GM18519 (cell line): ENCODE data around the gene IGFBPL1.

Experiments
- ATAC-seq: cut with Tn5 transposase; IDR thresholded peaks from one replicate; pipeline ENCODE4 v1.9.1; 2021; ENCODE audit warnings: mild to moderate bottlenecking, moderate library complexity; ENCODE audit not compliant: unreplicated experiment, low FRiP score

IGFBPL1 gene

DNA sequence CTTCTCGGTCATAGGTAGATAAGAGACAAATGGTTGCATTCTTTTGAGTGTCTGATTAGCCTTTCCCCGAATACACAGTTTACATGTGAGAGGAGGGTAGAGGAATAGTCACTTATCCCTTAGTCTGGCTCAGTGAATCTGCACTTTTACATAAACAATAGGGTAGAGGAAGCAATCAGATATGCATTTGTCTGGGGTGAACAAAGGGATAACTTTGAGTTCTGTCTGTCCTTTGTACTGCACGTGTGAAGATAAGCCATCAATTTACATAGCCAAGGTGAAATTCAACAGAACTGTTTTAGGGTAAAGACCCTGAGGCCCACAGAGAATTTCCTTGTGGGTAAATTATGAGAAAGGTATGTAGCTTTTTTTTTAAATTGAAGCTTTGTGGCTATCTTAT, 10.1 kb upstream of the IGFBPL1 start:
- no peak for ATAC-seq

GRCh38 chr9:38432922-38433510, 8.8 kb upstream of the IGFBPL1 start:
- no peak for ATAC-seq

GRCh38 chr9:38431116-38431515, 6.9 kb upstream of the IGFBPL1 start:
- no peak for ATAC-seq

GRCh38 chr9:38428062-38428461, 3.8 kb upstream of the IGFBPL1 start:
- ATAC-seq = no peak

DNA sequence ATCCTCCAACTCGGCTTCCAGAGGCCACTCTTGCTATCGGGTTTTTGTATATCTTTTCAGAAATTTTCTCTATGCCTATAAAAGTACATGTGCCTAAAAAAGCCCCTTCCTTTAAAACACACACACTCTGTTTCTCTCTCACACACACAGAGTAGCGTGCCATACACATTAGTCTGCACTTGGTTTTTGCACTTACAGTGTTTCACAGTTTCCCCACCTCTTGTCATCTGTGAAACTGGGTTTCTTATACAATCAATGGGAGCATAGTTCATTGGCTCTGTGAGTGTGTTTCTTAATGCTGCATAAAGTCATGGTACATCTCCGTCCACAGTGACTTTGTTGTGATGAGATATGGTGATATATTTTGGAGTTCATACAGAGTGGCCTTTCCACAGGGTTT, 664 bp upstream of the IGFBPL1 start:
- no peak for ATAC-seq

GRCh38 chr9:38423273-38423972, 831 bp downstream of the IGFBPL1 start:
- no peak for ATAC-seq

DNA sequence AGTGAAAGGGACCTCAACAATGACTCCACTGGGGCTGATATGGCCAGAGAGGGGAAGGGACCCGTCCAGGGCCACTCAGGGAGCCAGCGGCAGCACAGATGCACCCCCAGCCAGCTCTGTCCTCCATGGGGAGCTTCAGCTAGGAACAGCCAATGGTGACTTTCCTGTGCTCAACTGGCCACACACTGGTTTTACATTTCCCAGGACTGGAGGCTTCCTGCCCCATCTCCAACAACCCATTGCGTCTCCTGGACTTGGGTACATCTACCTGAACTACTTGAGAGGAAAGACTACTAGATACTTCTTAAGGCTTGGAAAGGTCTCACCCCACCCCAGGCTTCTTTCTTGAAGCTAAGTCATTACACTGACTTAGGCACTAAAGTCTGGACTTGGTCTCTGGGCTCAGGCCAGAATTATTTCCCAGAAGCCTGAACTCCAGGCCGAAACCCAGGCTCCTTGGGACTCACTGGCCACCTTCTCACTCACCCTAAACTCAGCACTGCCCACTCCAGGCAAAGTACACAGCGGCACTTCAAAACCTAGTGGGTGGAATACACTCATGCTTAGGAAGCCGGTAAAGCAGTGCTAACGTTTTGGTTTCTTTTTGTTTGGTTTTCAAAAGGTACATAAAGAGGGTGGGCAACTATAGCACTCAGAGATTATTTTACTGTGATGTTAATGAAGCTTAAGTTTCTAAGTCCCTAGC, 1.5 kb downstream of the IGFBPL1 start:
- no peak for ATAC-seq

- ATAC-seq = no peak
Measured at GRCh38 chr9:38421498-38422211, 2.6 kb downstream of the IGFBPL1 start.

GRCh38 chr9:38419181-38419580, 5.1 kb downstream of the IGFBPL1 start:
- ATAC-seq = no peak

DNA sequence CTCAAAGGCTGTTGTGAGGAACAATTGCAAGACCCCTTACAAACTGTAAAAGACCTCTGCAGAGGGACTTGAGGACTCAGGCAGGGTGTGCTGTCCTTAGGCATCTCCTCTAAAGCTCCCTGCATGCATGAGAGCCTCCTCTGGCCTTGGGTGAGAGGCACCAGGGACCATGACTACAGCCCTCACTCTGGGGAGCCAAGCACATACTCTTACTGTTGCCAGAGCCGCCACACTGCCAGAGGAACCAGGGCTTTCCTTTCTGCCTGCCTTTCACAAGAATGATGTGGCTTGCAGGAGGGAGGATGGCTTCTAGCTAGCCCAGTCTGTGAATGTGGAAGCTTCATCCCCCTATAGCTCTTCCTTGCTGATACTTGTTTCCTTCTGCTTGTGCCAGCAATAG, 5.9 kb downstream of the IGFBPL1 start:
- ATAC-seq = no peak

GRCh38 chr9:38417003-38417945, 7.0 kb downstream of the IGFBPL1 start:
- no peak for ATAC-seq

DNA sequence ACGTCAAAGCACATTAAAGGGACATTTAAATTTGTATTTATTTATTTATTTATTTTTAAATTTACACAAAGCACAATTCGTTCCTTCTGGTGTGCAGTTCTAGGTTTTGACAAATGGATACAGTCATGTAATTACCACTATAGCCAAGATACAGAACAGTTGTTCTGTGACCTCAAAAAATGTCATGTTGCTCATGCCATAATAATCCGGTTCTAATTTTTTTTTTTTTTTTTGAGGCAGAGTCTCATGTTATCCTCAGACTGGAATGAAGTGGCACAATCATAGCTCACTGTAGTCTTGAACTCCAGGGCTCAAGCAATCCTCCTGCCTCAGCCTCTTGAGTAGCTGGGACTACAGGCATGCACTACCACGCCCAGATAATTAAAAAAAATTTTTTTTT, 7.8 kb downstream of the IGFBPL1 start:
- no peak for ATAC-seq

GRCh38 chr9:38415856-38416255, 8.4 kb downstream of the IGFBPL1 start:
- ATAC-seq = no peak

- ATAC-seq = no peak
Measured at GRCh38 chr9:38414040-38414723, 10.1 kb downstream of the IGFBPL1 start.

GRCh38 chr9:38413283-38413682, 11.0 kb downstream of the IGFBPL1 start:
- no peak for ATAC-seq

- no peak for ATAC-seq
Measured at GRCh38 chr9:38412751-38413150, 11.5 kb downstream of the IGFBPL1 start.

DNA sequence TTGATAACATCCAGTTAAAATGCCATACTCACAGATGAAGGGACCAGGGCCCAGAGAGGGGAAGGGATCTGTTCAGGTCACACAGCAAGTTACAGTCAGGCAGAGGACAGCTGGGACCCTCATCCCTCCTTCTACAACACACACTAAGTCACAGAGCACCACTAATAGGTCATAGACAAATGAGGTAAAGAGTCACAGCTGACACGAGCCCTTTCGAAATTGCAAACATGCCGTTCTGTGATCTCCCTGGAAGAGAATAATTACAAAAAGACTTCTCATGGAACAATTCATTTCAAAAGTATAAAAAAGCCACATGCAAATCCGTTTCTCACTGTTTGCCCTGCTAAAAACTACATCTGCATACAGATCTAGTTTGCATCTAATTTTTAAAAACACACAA, 15.5 kb downstream of the IGFBPL1 start:
- ATAC-seq = no peak

DNA sequence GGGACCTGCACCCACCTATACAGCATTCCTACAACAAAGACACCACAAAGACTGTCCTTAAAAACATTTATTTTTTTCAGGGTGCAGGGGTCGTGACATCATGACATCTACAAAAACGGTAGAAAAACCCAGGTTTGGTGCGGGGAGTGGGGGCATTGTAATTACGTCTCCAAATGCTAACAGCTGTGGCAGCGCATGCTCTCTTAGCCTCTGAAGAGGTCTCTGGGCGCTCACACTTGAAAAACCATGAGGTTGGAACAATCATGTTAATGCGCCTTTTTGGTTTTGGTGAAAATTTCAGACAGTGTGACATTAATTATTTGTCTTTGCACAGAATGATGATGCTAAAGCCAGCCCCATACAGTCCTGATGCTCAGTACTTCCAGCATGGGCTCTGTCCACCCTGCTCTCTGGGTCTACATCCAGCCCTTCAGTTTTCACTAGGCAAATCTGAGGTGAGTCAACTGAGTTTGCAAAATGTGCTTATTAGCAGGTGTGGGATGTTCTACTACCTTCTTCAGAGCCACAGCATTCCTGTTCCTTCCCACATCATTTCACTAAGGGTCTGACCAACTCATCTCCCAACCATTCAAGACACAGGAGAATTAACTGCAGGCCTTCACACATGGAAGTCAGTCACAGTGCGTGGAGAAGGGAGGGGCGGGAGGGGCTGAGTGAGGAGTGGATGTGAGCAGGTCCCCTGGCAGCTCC, 17.6 kb downstream of the IGFBPL1 start:
- no peak for ATAC-seq

DNA sequence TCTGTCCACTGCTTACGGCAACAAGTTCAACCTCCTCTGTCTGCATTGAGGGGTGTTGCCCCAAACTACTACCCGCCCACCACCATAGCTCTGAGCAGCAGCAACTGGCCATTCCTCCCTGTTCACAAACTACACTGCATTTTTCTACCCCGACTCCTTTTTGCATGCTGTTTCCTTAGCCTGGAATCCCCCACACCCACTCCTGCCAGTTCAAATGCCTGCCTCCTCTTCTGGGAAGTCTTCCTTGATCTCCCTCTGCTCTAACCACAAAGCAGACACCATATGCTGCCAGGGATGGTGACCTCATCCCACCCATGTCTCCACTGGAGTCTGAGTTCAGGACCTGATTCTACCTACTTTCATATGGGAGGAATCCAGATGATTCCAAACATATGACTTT, 18.5 kb downstream of the IGFBPL1 start:
- no peak for ATAC-seq
